ENCODE data around the gene PLXND1. TPM values are rescaled to one million over a fixed set of nuclear protein-coding genes. Genes with fewer than 3 reads are reported as not detected.

The PLXND1 gene
- total RNA-seq, 1 experiment from 2014 or later = 47.3 TPM

DNA sequence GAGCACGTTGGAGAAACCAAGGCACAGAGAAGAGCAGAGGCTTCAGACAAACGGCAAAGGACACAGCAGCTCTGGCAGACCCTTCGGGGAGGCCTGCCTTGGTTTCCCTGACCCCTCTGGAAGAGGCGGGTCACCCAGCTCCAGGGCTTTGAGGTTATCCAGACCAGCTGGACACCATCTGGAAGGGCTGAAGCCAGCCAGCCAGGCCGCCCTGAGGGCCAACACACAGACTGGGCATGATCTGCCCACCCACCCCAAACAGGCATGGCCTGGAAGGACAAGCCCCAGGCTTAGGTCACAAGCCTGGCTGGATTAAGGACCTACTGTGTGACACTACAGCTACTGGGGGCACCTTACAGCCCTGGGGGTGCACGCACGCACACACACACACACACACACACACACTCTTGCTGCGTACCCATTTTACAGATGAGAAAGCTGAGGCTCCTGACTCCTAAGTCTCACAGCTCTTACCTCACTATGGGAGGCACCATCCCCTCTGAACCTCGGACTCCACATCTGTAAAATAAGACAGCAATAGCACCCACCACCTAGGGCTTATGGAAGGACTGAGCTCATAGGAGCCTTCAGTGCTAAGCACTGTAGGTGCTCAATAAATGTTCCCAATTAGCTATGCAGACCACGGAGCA is 10.8 kb downstream of the PLXND1 start (continued):
- TF ChIP-seq ZNF274 (IDR thresholded peaks at IDR 0.05; ENCODE audit: low read depth, low read length) = no peak
- no peak for TF ChIP-seq ELF1 (IDR thresholded peaks at IDR 0.05; ENCODE audit: borderline replicate concordance, low read depth)
- TF ChIP-seq YY1 (IDR thresholded peaks at IDR 0.05; ENCODE audit: extremely low read depth, insufficient replicate concordance, low read depth, low read length) = no peak
- TF ChIP-seq EGR1 (IDR thresholded peaks at IDR 0.05; ENCODE audit: low read depth) = no peak

DNA sequence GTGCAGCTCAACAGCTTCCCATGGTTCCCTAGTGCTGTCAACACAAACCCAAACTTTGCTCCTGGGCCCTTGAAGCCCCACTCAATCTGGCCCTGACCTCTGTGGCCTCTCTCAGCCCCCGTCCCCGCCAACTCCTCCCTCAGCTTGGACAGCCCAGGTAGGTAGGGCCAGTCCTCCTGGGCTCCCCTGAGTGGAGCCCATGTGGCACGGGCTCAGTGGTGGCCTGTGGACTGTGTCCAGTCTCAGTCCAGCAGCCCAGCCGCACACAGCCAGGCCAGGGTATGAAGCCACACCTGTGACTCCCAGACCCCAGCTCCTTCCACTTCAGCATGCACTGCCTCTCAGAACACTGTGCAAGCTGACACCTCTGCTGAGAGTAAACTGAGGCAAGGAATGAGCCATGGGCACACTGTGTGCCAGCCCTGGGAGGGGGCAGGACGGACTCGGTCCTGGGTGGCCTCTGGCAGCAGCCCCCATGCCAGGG is 11.5 kb downstream of the PLXND1 start:
- Histone ChIP-seq H3K4me3 (replicated peaks in 1 of 2; ENCODE audit: low read depth in 1 of 2, low read length in 2 of 2) (no peak overlapping the region), H3K4me1 (ENCODE audit: control insufficient read depth in 1 of 2, insufficient read depth in 2 of 2, low read length in 2 of 2) (peaks cover 0 to 10% of the 10 kb centered on the region in 2 experiments; a peak in 2 of 4 replicates), H4K20me1 (ENCODE audit: insufficient read depth) (no peaks in the 10 kb centered on the region), H3K27me3 (ENCODE audit: insufficient read depth, low read length) (no peaks in the 10 kb centered on the region), H3K9me2 (ENCODE audit: insufficient read depth) (no peaks in the 10 kb centered on the region), H3K27ac (ENCODE audit: low read depth, low read length) (no peak overlapping the region), H2AFZ (ENCODE audit: low read depth, low read length, poor library complexity, severe bottlenecking) (no peak overlapping the region), H3K9me3 (ENCODE audit: control insufficient read depth in 1 of 2, insufficient read depth in 1 of 2, low read depth in 1 of 2, low read length in 2 of 2) (no peaks in the 10 kb centered on the region), H3K9ac (ENCODE audit: low read length) (no peak overlapping the region), H3K4me2 (ENCODE audit: low read length) (no peak overlapping the region), H3K79me2 (ENCODE audit: insufficient read depth, low read length) (peaks cover 26% of the 10 kb centered on the region; the same call in 1 of the 2 replicates), H3K36me3 (ENCODE audit: control insufficient read depth in 1 of 2, insufficient read depth in 2 of 2, low read length in 2 of 2) (no peaks in the 10 kb centered on the region)
- DNase-seq (ENCODE audit: low read depth, low spot score) (no peak), ATAC-seq (no peak)
- intact Hi-C loops (cut with micrococcal nuclease) = no loop called here
- RAD21 ChIA-PET (ENCODE audit: low non-redundant PET in 1 of 2, low total read pairs in 2 of 2, uncharacterized antibody in 2 of 2, unreplicated experiment in 2 of 2) = no interaction called here
- no TSS peak for BruUV-seq (replicated peaks)
- POLR2A ChIA-PET = no interaction called here
- CTCF ChIA-PET = interaction anchor here (1.2 kb wide), 1 partner anchor 105 kb away, joined by 4 read pairs; no protein-coding TSS in a partner anchor
- TF ChIP-seq ZFX (IDR thresholded peaks at IDR 0.05) (no peak), RAD21 (IDR thresholded peaks at IDR 0.05; ENCODE audit: low read depth) (no peak), EZH2phosphoT487 (IDR thresholded peaks at IDR 0.05; ENCODE audit: borderline replicate concordance) (no peak), EGR1 (IDR thresholded peaks at IDR 0.05; ENCODE audit: low read depth) (no peak), SIN3A (IDR thresholded peaks at IDR 0.05; ENCODE audit: low read depth) (no peak), SRF (IDR thresholded peaks at IDR 0.05; ENCODE audit: low read depth) (no peak), TCF7L2 (IDR thresholded peaks at IDR 0.05; ENCODE audit: borderline replicate concordance, extremely low read depth, insufficient read depth, insufficient read length) (no peak), POLR2A (IDR thresholded peaks at IDR 0.05; ENCODE audit: borderline replicate concordance, extremely low read depth, insufficient read depth, insufficient read length) (no peak), CBX3 (IDR thresholded peaks at IDR 0.05; ENCODE audit: low read depth) (no peak)
- TF ChIP-seq, protein P1, sequence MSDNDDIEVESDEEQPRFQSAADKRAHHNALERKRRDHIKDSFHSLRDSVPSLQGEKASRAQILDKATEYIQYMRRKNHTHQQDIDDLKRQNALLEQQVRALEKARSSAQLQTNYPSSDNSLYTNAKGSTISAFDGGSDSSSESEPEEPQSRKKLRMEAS (IDR thresholded peaks at IDR 0.05) = no peak
- TF ChIP-seq, protein P2, sequence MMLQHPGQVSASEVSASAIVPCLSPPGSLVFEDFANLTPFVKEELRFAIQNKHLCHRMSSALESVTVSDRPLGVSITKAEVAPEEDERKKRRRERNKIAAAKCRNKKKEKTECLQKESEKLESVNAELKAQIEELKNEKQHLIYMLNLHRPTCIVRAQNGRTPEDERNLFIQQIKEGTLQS (IDR thresholded peaks at IDR 0.05) = no peak
- TF ChIP-seq, protein P3, sequence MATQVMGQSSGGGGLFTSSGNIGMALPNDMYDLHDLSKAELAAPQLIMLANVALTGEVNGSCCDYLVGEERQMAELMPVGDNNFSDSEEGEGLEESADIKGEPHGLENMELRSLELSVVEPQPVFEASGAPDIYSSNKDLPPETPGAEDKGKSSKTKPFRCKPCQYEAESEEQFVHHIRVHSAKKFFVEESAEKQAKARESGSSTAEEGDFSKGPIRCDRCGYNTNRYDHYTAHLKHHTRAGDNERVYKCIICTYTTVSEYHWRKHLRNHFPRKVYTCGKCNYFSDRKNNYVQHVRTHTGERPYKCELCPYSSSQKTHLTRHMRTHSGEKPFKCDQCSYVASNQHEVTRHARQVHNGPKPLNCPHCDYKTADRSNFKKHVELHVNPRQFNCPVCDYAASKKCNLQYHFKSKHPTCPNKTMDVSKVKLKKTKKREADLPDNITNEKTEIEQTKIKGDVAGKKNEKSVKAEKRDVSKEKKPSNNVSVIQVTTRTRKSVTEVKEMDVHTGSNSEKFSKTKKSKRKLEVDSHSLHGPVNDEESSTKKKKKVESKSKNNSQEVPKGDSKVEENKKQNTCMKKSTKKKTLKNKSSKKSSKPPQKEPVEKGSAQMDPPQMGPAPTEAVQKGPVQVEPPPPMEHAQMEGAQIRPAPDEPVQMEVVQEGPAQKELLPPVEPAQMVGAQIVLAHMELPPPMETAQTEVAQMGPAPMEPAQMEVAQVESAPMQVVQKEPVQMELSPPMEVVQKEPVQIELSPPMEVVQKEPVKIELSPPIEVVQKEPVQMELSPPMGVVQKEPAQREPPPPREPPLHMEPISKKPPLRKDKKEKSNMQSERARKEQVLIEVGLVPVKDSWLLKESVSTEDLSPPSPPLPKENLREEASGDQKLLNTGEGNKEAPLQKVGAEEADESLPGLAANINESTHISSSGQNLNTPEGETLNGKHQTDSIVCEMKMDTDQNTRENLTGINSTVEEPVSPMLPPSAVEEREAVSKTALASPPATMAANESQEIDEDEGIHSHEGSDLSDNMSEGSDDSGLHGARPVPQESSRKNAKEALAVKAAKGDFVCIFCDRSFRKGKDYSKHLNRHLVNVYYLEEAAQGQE (IDR thresholded peaks at IDR 0.05; ENCODE audit: low read depth) = no peak
- TF ChIP-seq, protein P4, sequence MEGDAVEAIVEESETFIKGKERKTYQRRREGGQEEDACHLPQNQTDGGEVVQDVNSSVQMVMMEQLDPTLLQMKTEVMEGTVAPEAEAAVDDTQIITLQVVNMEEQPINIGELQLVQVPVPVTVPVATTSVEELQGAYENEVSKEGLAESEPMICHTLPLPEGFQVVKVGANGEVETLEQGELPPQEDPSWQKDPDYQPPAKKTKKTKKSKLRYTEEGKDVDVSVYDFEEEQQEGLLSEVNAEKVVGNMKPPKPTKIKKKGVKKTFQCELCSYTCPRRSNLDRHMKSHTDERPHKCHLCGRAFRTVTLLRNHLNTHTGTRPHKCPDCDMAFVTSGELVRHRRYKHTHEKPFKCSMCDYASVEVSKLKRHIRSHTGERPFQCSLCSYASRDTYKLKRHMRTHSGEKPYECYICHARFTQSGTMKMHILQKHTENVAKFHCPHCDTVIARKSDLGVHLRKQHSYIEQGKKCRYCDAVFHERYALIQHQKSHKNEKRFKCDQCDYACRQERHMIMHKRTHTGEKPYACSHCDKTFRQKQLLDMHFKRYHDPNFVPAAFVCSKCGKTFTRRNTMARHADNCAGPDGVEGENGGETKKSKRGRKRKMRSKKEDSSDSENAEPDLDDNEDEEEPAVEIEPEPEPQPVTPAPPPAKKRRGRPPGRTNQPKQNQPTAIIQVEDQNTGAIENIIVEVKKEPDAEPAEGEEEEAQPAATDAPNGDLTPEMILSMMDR (IDR thresholded peaks at IDR 0.05 in 2 of 3, conservative IDR thresholded peaks at IDR 0.05 in 1 of 3; ENCODE audit: borderline replicate concordance in 1 of 3, insufficient read depth in 1 of 3, low read depth in 2 of 3, low read length in 2 of 3) = no peak
- TF ChIP-seq, protein P5, sequence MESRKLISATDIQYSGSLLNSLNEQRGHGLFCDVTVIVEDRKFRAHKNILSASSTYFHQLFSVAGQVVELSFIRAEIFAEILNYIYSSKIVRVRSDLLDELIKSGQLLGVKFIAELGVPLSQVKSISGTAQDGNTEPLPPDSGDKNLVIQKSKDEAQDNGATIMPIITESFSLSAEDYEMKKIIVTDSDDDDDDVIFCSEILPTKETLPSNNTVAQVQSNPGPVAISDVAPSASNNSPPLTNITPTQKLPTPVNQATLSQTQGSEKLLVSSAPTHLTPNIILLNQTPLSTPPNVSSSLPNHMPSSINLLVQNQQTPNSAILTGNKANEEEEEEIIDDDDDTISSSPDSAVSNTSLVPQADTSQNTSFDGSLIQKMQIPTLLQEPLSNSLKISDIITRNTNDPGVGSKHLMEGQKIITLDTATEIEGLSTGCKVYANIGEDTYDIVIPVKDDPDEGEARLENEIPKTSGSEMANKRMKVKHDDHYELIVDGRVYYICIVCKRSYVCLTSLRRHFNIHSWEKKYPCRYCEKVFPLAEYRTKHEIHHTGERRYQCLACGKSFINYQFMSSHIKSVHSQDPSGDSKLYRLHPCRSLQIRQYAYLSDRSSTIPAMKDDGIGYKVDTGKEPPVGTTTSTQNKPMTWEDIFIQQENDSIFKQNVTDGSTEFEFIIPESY (IDR thresholded peaks at IDR 0.05; ENCODE audit: extremely low read depth, insufficient replicate concordance, low read length) = no peak

Measured in HCT116 (cell line).